ENCODE results near the gene TMC7. TPM values are rescaled to one million over a fixed set of nuclear protein-coding genes. Genes with fewer than 3 reads are reported as not detected.

Gene TMC7
- total RNA-seq, 2 experiments from 2014 or later: not detected

- ATAC-seq: no peak
- DNase-seq: no peak
- POLR2A ChIA-PET: no interaction called here
- no peak for TF ChIP-seq CTCF (IDR thresholded peaks at IDR 0.05)
- Mint-ChIP-seq H3K27ac (no peak overlapping the region), H3K4me1 (ENCODE audit: low read depth) (no peaks in the 10 kb centered on the region), H3K4me3 (no peak overlapping the region), H3K36me3 (ENCODE audit: low read depth) (no peaks in the 10 kb centered on the region), H3K27me3 (no peaks in the 10 kb centered on the region), H3K9me3 (peaks cover 2% of the 10 kb centered on the region)
- intact Hi-C loops (cut with micrococcal nuclease): no loop called here
- CTCF ChIA-PET: no interaction called here
These were observed 56.7 kb downstream of the TMC7 start for GRCh38 chr16:19040400-19040799.

GRCh38 chr16:19044769-19045168 is 61.0 kb downstream of the TMC7 start:
- intact Hi-C loops (cut with micrococcal nuclease): no loop called here
- no peak for TF ChIP-seq CTCF (IDR thresholded peaks at IDR 0.05)
- Mint-ChIP-seq H3K36me3 (ENCODE audit: low read depth) (no peaks in the 10 kb centered on the region), H3K4me3 (no peak overlapping the region), H3K4me1 (ENCODE audit: low read depth) (no peaks in the 10 kb centered on the region), H3K27ac (no peak overlapping the region), H3K9me3 (no peaks in the 10 kb centered on the region), H3K27me3 (no peaks in the 10 kb centered on the region)
- no peak for DNase-seq
- ATAC-seq: no peak
- CTCF ChIA-PET: no interaction called here
- POLR2A ChIA-PET: no interaction called here

GRCh38 chr16:19046062-19046461 is 62.3 kb downstream of the TMC7 start:
- CTCF ChIA-PET: no interaction called here
- Mint-ChIP-seq H3K4me3 (no peak overlapping the region), H3K36me3 (ENCODE audit: low read depth) (no peaks in the 10 kb centered on the region), H3K9me3 (no peaks in the 10 kb centered on the region), H3K27ac (no peak overlapping the region), H3K4me1 (ENCODE audit: low read depth) (no peaks in the 10 kb centered on the region), H3K27me3 (no peaks in the 10 kb centered on the region)
- intact Hi-C loops (cut with micrococcal nuclease): no loop called here
- ATAC-seq (no peak), DNase-seq (no peak)
- no peak for TF ChIP-seq CTCF (IDR thresholded peaks at IDR 0.05)
- POLR2A ChIA-PET: no interaction called here

GRCh38 chr16:19062706-19063105 is 79.0 kb downstream of the TMC7 start:
- no peak overlapping the region for H3K27ac Mint-ChIP-seq
- ATAC-seq: no peak
- H3K4me3 Mint-ChIP-seq: no peak overlapping the region
- intact Hi-C loops (cut with micrococcal nuclease): no loop called here
- ChIA-PET POLR2A (no interaction called here), CTCF (interaction anchor here (0.6 to 0.7 kb wide), 2 partner anchors 37 to 118 kb away, joined by 3 read pairs; no protein-coding TSS in a partner anchor)
- H3K4me1 Mint-ChIP-seq (ENCODE audit: low read depth): peaks cover 5% of the 10 kb centered on the region
- H3K9me3 Mint-ChIP-seq: no peaks in the 10 kb centered on the region
- DNase-seq: no peak
- no peak for TF ChIP-seq CTCF (IDR thresholded peaks at IDR 0.05)
- no peaks in the 10 kb centered on the region for H3K27me3 Mint-ChIP-seq
- no peaks in the 10 kb centered on the region for H3K36me3 Mint-ChIP-seq (ENCODE audit: low read depth)

- TF ChIP-seq CTCF (IDR thresholded peaks at IDR 0.05): no peak
- intact Hi-C loops (cut with micrococcal nuclease): loop anchor here (5.0 kb wide), 1 partner anchor 280 kb away; no protein-coding TSS in a partner anchor
- CTCF ChIA-PET: interaction anchor here (0.8 to 1.8 kb wide), 4 partner anchors 19 to 488 kb away, joined by 3 to 5 read pairs (median 4); partner anchors contain the start of genes ARL6IP1, TMC7 and VPS35L
- H3K36me3 Mint-ChIP-seq (ENCODE audit: low read depth): peaks cover 3% of the 10 kb centered on the region
- peak overlapping the region; percentile 90 for H3K4me3 Mint-ChIP-seq
- H3K27me3 Mint-ChIP-seq: no peaks in the 10 kb centered on the region
- DNase-seq (no peak), ATAC-seq (no peak)
- H3K9me3 Mint-ChIP-seq: no peaks in the 10 kb centered on the region
- POLR2A ChIA-PET: interaction anchor here (0.9 kb wide), 1 partner anchor 65 kb away, joined by 3 read pairs; no protein-coding TSS in a partner anchor
- peaks cover 8% of the 10 kb centered on the region for H3K4me1 Mint-ChIP-seq (ENCODE audit: low read depth)
- H3K27ac Mint-ChIP-seq: peak overlapping the region; percentile 98
These were observed 83.2 kb downstream of the TMC7 start for GRCh38 chr16:19066988-19067348.

Data from activated CD8-positive, alpha-beta T cell treated with anti-CD3 and anti-CD28 coated beads for 36 hours (primary cell).